Measurements from ENCODE around the gene DPYSL5.
"Not testable (repeated sequence)": the region's sequence is repeated elsewhere in the genome, so short reads cannot be mapped to it uniquely, and the experiment has no call there.

The DPYSL5 gene

DNA sequence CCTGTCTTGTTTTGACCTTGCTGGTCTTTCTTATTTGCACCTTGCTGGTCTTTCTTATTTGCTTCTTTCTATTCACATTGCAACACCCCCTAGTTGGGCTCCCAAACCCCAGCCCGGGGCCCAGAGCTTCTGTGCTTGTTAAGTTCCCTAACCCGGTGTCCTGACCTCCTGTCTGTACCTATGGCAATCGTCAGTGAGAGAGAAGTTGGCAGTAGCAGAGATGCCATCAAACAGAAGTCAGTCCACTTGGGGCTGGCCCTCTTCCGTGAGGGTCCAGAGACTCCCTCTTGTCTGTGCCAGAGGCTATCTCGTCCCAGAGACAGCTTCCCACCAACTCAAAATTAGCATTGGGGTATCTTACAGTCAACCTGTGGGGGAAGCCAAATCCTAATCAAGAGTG lies 55.7 kb downstream of the DPYSL5 start:
- no peak for DNase-seq

DNA sequence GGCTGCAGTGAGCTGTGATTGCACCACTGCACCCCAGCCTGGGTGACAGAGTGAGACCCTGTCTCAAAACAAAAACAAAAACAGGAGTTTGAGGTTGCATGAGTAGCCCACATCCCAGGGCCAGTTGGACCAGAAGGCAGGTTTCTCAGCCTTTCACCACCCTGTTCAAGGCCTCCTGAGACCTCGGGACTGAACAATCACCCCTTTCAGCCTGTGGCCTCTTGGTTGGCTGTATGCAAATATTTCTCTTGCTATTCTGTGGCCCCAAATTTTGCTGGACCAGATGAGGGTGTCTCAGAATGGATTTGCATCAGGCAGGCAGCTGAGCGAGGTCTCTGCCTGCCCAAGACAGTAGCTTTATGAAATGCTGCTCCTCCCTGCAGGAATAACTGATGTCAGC lies 56.9 kb downstream of the DPYSL5 start:
- no peak for DNase-seq

DNA sequence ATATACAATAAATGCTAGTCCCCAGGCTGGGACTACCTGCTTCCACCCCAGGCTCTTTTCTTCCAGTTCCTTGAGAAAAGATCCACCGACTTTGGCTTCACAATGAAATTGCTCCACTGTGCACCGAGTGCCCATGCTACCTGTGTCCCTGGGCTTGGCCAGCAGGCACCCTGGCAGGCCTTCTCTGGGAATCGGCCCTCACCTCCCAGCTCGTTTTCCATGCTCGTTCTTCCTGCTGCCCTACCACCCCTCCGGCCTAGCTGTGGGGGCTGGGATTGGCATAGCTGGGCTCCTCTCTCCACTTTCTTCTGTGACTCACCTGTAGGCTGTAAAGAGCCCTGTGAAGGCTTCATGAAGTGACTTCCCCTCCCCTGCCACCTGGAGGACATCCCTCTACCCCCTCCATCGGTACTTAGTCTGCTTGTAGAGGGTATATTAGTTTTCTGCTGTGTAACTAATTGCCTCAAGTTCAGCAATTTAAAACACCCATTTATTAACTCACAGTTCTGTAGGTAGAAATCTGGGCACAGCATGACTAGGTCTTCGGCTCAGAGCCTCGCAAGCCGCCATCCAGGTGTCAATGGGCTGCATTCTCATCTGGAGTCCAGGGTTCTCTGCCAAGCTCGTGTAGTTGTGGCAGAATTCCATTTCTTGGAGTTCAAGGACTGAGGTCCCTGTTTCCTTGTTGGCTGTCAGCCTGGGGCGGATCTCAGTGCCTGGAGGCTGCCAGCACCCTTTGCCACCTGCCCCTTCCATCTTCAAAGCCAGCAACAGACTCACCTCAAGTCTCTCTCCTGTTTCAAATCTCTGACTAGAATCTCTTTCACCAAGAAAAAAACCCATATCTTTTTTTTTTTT lies 57.6 kb downstream of the DPYSL5 start:
- no peak for DNase-seq

DNA sequence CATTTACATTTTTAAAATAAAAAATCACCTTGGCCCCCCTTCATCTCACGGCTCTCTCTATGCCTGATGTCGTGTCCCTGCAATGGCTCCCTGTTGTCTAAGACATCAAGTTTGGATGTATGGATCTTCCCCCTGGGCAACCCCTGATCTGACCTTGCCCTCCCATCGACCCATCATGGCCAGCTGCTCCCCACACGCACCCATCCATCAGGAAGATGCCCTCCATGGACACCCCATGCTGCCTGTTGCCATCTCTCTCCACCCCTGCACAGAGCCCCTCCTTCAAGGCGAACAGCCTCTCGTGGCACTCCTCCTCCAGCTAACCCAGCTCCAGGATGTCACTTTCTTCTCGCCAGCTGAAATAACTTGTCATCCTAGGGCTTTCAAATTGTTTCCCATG lies 59.5 kb downstream of the DPYSL5 start:
- DNase-seq: no peak

DNA sequence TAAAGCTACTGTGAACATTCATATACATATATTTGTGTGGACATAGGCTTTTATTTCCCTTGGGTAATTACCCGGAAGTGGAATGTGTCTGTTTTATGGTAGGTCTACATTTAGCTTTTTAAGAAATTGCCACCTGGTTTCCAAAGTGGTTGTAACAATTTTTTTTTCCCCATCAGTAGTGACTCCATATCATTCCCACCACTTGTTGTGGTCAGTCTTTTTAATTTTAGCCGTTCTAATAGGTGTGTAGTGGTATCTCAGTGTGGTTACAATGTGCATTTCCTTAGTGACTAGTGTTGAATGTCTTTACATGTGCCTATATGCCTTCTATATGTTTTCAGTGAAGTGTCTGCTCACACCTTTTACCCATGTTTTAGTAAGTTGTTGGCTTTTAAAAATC lies 62.2 kb downstream of the DPYSL5 start:
- no peak for DNase-seq

DNA sequence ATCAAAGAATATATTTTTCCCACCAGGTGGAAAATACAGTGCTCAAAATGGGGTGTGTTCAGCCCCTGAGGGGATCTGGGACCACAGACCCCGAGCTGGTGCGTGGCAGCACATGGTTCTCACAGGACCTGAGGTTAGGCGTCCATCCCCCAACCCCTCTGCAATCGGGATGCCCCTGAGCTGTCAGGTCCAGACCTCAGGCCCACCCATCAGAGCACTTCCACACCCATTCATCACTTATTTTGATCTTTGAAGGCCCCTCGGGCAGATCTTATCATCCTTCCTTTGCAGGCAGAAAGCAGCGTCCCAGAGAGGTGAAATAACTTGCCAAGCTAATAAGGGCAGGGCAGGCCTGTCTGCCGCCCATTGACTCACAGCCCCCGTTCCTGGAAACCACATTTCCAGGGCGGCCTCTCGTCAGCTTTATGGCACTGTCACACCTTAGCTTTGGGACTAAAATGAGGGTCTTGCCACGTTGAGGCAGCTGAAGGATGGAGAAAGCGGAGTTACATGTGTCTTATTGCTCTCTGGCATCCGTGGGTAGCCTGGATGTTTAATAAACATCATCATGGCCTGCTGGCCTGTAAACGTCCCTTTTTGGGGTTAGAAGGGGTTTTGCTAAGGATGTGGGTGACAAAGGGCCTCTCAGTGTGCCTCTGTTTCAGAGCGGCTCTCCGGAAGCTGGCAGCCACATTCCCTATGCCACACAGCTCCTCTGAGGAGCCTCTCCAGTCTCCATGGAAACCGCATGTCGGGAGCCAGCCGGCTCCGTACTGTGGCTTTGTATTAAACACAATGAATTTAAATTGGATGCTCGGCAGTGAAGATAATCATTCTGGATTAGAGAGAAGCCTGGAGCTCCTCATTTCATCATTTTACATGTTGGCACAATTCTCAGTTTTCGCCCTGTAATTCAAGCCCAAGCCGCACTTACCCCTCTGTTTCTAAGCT lies 64.3 kb downstream of the DPYSL5 start:
- no peak for DNase-seq

DNA sequence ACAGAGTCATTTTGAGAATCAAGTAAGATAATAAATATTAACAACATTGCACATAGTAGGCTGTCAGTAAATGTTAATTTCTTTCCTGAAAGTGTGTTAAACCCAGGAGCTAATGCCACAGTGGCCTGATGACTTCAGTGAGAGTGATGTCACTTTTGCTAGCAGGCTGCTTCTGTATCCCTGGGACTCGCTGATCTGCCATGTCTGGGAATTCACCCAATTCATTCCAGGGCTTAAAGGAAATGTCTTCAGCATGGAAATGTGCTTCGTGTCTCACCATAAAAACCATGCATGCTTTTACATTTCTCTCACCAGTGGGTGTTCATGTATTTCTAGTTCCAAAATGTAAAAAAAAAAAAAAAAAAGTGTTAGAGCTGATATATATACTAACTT lies 65.7 kb downstream of the DPYSL5 start:
- DNase-seq: no peak

DNA sequence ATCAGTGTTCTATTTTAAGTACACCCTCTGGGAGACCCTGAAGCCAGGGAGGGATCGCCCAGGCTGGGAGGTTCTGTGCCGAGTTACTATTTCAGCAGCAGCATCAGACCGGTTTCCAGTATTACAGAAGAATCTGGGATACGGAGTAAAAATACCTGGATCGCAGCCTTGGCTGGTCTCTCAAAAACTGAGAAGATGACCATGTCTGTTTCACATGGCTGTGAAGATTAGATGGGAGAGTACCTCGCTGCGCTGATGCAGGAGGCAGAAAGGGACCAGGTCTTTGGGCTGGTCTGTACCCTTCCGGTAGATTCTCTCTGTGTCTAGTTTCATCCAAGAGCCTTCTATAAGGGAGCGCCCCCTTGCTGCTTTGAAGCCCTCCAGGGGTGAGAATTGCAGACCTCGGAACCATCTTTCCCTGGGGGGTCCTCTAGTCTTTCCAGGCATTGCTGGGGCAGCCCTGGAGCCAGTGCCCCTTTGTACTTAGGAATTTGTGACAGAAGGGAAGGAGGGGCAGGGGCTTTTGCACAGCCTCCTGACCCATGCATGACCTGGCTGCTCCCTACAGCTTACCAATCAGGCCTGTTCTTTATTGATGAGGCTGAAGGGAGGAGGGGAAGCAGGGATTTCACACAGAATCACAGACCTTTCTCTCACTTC lies 66.2 kb downstream of the DPYSL5 start:
- DNase-seq: no peak

DNA sequence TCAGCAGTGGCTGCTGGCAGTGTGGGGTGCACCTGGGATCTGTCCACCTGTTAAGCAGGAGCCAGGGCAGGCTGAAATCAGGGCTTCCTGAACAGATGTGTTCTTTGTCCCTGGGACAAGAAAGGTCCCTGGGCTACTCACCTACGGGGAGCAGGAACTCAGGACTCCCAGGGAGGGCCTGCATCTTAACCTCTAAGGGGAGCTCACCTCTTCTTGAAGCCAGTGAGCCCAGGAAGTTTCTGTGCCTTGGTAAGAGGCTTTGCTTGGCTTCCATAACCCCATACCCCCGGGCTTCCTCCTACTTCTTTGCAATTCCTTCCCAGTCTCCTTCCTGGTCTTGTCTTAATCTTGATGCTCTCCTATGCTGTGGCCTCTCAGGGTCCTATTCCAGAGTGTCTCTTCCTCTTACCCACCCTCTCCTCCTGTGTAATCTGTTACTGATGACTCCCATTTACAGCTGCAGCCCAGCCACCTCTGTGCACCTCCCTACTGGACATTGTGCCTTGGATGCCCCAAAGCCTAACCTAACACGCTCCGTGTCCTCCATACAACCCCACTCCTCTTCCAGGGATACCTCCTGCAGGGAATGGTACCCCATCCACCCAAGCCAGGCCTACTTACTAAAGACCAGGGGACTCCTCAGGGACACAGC lies 66.9 kb downstream of the DPYSL5 start:
- no peak for DNase-seq

DNA sequence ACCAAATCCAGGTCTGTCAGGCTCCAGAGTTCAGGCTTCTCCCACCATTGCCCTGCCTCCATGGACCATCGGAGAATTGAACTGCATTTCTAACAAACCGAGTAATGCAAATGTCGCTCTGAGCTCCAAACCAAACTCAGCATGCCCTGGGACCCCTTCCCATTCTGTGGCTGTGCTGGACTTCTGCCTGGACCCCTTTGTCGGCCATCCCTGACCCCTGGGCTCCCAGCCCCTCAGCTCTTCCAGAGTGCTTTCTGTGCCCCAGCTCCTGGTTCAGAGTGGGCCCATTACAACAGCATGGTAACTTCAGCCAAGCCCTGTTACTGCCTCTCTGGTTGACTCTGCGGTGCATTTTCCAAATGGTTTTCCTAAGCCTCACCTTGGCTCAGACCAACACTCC lies 67.4 kb downstream of the DPYSL5 start:
- no peak for DNase-seq

DNA sequence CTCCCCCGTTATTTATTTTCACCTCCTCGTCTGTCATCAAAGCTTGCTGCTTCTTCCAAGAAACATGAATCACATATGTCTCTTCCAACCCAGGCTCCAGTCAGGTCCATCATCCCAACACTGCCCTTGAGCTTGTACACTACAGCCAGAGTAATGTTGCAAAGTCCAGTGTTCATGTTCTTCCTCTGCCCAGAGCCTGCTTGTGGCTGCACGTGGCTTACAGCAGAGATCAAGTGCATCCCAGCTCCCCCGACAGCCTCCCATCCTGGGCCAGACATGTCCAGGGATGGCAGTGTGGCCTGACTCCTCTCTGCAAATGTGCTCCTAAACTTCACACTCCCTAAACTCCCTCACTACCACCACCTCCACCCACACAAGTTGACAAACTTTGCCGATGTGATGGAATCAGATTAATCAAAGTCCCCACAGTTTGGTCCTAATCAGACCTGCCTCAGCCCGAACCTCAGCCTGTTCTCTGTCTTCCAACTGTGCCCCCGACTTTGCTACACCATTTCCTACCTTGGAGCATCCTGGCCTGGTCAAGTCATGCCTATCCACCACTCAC lies 68.3 kb downstream of the DPYSL5 start:
- DNase-seq: no peak

DNA sequence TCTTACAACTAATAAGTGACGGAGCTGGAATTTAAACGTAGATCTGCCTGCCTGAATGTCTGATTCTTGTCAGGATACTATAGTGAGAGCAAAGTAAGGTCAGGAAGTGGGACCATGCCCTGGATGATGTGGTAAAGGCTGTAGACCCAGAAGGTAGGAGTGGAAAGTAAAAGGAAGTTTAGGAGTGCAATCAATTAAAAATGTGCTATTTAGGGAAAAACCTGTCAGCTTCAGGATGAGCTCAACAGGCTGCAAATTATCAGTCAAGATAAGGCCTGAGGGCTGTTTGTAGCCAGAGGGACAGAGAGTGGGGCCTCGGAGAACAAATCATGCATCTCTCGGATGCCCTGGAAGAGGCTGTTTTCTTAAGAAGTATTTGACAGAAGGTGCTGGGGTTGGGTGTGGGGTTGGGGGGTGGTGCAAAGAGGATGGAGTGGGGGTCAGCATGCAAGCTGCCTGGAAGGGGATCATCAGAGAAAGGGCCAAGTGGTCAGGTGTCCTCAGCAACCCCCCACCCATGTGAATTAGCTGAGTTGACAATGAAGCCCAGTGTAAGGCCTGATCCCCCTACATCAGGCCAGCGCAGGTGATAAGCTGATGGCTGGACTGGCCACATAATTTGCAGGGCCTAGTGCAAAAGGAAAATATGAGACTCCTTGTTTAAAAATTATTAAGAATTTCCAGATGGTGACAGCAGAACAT lies 69.4 kb downstream of the DPYSL5 start:
- DNase-seq: no peak

DNA sequence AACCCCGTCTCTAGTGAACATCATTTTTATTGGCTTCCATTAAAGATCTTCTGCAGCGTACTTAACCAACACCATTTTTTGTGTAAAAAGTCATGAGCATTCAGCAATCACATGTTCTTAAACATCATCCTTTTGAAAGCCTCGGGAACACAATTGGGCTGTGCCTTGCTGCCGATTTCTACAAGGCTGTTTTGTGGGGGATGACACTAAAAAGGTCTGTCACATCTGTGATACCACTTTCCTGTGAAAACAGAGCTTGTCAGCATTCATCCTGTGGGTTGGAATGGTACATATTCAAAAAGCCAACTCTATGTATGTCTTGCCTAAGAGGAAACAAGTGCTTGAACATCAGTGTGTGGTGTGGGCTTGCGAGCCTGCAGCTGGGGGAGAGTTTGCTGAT lies 73.4 kb downstream of the DPYSL5 start:
- DNase-seq: no peak

DNA sequence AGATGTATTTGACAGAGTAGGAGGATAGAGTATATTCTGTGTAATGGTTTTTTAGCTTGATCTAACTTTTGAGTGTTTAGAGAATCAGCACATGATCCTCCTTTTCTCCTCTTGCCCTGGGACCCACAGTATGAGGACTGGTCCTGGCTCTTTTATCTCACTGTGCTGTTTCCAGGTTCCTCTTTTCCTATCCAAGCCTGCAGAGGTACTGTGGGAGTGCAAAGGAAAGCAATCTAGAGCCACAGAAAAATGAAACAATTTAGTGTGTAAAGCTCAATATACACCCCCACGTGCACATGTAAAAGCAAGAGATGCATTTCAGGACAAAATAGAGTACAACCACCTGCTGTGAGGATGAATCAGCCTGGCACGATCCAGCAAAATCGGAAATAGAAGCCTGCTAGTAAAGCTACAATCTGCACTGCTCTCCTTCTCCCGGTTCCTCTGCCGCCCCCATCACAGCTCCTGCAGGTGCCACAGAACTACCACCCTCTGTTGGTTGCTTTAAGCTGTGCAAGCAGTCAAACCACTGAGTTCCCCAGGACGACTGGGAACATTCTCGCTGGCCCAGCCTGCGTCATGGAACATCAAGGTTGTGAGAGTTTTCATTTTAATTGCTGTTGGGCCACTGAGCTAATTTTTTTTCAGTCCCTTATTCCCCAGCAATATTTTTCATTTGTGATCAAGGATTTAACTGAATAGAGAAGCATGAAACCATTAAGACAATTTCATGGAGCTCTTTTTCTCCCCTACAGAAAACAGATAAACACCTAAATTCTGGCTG lies 74.7 kb downstream of the DPYSL5 start:
- DNase-seq: peak; percentile 18 to 30

DNA sequence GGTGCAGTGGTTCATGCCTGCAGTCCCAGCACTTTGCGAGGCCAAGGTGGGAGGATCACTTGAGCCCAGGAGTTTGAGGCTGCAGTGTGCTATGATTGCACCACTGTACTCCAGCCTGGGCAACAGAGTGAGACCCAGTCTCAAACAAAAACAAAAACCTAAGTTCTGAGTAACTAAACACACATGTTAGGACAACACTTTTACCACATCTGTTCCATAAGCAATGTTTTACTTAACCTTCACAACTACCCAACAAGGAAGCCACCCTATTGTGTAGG lies 75.2 kb downstream of the DPYSL5 start:
- DNase-seq: not testable (repeated sequence)

DNA sequence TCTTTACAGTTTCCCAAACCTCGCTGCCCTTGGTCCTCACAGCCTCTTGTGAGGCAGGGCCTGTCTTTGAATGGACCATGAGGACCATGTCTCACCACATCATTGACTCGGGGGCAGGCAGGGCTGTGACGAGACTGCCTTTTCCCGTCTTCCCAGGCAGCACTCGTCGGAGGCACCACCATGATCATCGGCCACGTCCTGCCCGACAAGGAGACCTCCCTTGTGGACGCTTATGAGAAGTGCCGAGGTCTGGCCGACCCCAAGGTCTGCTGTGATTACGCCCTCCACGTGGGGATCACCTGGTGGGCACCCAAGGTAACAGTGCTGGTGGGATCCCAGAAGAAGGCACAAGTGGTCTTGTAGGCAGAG lies 76.8 kb downstream of the DPYSL5 start:
- no peak for DNase-seq

DNA sequence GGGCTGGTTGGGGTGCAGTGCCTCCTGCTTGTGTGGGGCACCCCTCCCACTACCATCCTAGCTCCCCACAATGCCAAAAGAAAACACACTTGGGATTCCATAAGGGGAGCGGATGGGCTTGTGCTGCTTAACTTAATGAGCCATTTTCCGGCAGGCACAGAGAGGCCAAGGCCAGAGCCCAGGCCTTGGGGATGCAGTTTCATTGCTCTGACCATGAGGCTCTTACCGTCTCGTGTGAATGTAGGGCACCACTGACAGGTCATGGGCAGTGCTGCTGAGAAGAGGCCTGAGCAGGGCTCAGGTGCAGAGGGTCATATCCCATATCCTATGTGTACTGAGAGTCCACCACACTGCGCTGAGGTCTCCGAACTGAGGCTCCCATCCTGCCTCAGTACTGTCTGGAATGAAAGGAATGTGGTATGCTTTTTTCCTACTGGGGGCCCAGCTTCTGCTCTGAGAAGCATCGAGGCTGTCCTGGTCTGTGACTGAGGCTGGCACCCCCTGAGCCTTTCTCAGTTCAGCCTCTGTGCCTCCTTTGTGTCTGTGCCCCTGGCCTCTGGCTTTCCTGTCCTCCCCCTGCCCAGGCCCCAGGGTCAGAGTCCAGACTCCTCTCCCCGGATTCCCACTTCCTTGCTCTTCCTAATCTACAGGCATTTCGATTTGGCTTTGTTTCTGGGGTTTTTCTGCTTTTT lies 77.3 kb downstream of the DPYSL5 start:
- no peak for DNase-seq

DNA sequence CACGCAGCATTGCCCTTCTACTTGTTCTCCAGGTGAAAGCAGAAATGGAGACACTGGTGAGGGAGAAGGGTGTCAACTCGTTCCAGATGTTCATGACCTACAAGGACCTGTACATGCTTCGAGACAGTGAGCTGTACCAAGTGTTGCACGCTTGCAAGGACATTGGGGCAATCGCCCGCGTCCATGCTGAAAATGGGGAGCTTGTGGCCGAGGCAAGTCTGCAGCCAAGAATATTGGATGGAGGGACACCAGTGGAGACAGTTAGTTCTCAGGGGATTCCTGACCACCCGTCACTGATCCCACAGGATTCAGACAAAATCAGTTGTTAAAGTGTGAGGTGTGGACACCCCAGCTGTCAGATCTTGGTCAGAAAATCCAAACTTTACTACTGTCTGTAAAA lies 79.3 kb downstream of the DPYSL5 start:
- DNase-seq: no peak

DNA sequence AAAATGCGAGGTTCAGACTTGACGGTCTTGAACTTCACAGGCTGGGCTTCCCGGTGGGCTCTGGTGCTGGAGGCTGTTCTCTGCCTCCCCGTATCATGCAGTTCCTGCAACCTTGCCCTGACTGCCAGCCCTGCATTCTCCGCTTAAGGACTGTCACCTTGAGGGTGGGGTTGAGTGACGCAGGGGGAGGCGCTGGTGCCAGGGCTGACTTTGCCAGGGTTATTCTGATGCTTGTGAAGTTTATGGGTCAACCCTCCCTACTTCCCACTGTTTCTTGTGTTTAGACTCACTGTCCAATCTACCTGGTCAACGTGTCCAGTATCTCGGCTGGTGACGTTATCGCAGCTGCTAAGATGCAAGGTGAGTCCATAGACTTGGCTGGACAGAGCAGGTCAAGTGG lies 85.0 kb downstream of the DPYSL5 start:
- DNase-seq: no peak

DNA sequence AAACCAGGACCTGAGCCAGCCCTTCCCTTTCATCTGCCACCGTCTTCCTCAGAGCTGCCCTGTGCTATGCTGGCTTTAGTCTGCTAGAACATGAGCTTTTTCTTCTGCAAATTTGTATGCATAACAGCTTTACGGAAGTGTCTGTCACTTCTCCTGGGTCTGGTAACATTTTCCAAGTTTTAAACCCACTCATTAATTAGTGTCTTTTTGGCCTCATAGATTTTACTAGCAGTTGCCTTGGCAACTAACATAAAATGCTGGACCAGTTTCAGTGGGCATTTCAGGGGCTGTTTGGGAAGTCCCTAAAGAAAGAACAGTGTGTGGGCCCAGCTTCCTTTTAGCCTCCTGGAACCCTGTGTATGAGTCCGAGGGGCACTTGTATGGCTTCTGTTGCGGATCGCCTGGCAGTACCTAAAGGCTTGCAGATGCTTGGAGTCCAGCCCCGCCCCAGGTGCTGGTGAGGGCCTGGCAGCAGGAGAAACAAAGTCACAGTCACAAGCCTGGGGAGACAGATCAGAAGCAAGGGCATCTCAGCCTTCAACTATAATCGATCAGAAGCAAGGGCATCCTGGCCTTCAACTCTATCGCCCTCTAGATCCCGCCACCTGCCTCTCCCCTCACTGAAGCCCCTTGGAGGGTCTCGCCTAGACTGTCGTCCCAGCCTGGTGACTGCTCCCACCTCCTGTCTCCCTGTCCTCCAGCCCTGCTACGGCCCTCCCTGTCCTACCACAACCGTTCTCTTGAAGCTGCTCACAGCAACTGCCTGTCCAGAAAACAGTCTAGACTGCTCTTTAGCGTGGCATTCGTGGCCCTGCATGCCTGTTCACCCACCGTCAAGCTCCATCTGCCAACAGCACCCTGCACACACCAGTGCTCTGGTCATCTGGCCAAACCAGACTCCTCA lies 85.8 kb downstream of the DPYSL5 start:
- no peak for DNase-seq
